ENCODE results near the gene CCDC154. TPM values are rescaled to one million over a fixed set of nuclear protein-coding genes. Genes with fewer than 3 reads are reported as not detected.

CCDC154 gene
- total and polyA plus RNA-seq, 9 of the 15 experiments (the other 6 are each of a cell fraction or from before 2014, with no cell fraction given): 0.15 to 1.4 (median 0.20) TPM; not detected in 5

DNA sequence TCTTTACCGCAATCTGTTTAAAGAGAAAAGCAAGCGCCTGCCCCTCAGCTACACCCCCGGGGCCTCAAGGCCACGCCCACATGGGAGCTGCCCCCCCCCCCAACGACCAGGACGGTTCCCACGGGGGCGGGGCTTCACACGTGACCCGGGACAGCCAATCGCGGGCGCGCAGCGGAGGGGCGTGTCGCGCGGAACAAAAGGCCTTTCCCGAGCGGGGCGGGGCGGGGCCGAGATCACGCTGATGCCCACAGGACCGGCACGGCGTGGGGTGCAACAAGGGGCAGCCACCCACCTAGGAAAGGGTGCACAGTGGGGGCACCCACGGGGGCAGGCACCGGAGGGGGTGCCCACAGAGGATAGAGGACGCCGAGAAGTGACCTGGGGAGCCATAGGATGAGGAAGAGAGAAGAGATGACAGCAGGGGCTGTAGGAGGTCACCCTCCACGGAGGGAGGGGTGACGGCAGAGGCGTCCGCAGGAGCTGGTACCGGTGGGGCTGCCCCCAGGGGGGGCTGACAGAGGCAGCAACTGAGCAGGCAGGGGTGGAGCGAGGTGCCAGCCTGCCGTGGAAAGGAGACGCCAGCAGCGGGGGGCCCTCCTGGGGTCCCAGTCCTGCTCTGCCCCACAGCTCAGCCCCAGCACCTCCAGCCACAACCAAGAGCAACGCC is 36.1 kb downstream of the CCDC154 start (continued):
- TF ChIP-seq, protein P1, sequence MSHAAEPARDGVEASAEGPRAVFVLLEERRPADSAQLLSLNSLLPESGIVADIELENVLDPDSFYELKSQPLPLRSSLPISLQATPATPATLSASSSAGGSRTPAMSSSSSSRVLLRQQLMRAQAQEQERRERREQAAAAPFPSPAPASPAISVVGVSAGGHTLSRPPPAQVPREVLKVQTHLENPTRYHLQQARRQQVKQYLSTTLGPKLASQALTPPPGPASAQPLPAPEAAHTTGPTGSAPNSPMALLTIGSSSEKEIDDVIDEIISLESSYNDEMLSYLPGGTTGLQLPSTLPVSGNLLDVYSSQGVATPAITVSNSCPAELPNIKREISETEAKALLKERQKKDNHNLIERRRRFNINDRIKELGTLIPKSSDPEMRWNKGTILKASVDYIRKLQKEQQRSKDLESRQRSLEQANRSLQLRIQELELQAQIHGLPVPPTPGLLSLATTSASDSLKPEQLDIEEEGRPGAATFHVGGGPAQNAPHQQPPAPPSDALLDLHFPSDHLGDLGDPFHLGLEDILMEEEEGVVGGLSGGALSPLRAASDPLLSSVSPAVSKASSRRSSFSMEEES (CRISPR knock-in tag; IDR thresholded peaks at IDR 0.05): peak; percentile 93
- peak; percentile 58 for TF ChIP-seq POLR2G (IDR thresholded peaks at IDR 0.05; ENCODE audit: low read depth, low read length)
- peak; percentile 75 for TF ChIP-seq BHLHE40 (IDR thresholded peaks at IDR 0.05; ENCODE audit: low read length)
- TF ChIP-seq ATF7 (IDR thresholded peaks at IDR 0.05): peak; percentile 55
- no peak for TF ChIP-seq ZNF699 (CRISPR knock-in tag; IDR thresholded peaks at IDR 0.05; ENCODE audit: insufficient replicate concordance)
- TF ChIP-seq, protein P2, sequence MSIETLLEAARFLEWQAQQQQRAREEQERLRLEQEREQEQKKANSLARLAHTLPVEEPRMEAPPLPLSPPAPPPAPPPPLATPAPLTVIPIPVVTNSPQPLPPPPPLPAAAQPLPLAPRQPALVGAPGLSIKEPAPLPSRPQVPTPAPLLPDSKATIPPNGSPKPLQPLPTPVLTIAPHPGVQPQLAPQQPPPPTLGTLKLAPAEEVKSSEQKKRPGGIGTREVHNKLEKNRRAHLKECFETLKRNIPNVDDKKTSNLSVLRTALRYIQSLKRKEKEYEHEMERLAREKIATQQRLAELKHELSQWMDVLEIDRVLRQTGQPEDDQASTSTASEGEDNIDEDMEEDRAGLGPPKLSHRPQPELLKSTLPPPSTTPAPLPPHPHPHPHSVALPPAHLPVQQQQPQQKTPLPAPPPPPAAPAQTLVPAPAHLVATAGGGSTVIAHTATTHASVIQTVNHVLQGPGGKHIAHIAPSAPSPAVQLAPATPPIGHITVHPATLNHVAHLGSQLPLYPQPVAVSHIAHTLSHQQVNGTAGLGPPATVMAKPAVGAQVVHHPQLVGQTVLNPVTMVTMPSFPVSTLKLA (conservative IDR thresholded peaks at IDR 0.05): peak; percentile 83 to 88
- peak; percentile 54 for TF ChIP-seq RBFOX2 (IDR thresholded peaks at IDR 0.05; ENCODE audit: low read depth, low read length)
- TF ChIP-seq ZNF212 (CRISPR knock-in tag; IDR thresholded peaks at IDR 0.05): no peak
- 0 out of 2 replicates have a peak, but pooled peaks have one; percentile 49 for TF ChIP-seq KLF1 (tag; IDR thresholded peaks at IDR 0.05)
- TF ChIP-seq HNRNPLL (IDR thresholded peaks at IDR 0.05; ENCODE audit: low read depth, low read length, poor library complexity, severe bottlenecking): no peak
- peak; percentile 28; the same call in 1 of the 2 replicates for TF ChIP-seq ESRRA (IDR thresholded peaks at IDR 0.05; ENCODE audit: borderline replicate concordance, low read depth)
- no peak for TF ChIP-seq NCOA2 (IDR thresholded peaks at IDR 0.05; ENCODE audit: partially characterized antibody in 2 of 2)
- no peak for TF ChIP-seq CBFB (CRISPR knock-in tag; IDR thresholded peaks at IDR 0.05)
- TF ChIP-seq CREB1 (IDR thresholded peaks at IDR 0.05): no peak
- peak; percentile 64 for TF ChIP-seq CREB1 (CRISPR knock-in tag; IDR thresholded peaks at IDR 0.05)
- no peak for TF ChIP-seq ZEB2 (IDR thresholded peaks at IDR 0.05)
- TF ChIP-seq NR4A1 (CRISPR knock-in tag; IDR thresholded peaks at IDR 0.05): no peak
- TF ChIP-seq NR4A1 (tag; IDR thresholded peaks at IDR 0.05): no peak
- TF ChIP-seq TGIF2 (CRISPR knock-in tag; IDR thresholded peaks at IDR 0.05): peak; percentile 71; the same call in 1 of the 2 replicates
- peak in 1 of 2 experiments; percentile 30; a peak in 1 of 4 replicates for TF ChIP-seq SRF (CRISPR knock-in tag; IDR thresholded peaks at IDR 0.05)
- peak; percentile 23; the same call in 1 of the 2 replicates for TF ChIP-seq PHF8 (IDR thresholded peaks at IDR 0.05; ENCODE audit: borderline replicate concordance, low read length)
- TF ChIP-seq FOXK2 (conservative IDR thresholded peaks at IDR 0.05 in 1 of 2, IDR thresholded peaks at IDR 0.05 in 1 of 2; ENCODE audit: low read depth in 2 of 2): 0 out of 4 replicates have a peak, but pooled peaks of 1 of the 2 experiments have one; percentile 40
- TF ChIP-seq NRF1 (conservative IDR thresholded peaks at IDR 0.05 in 1 of 2, IDR thresholded peaks at IDR 0.05 in 1 of 2): peak; percentile 29 to 32; a peak in 2 of 4 replicates
- TF ChIP-seq POLR3G (IDR thresholded peaks at IDR 0.05; ENCODE audit: extremely low read depth, insufficient read length, insufficient replicate concordance): no peak
- TF ChIP-seq, protein P3, sequence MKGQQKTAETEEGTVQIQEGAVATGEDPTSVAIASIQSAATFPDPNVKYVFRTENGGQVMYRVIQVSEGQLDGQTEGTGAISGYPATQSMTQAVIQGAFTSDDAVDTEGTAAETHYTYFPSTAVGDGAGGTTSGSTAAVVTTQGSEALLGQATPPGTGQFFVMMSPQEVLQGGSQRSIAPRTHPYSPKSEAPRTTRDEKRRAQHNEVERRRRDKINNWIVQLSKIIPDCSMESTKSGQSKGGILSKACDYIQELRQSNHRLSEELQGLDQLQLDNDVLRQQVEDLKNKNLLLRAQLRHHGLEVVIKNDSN (CRISPR knock-in tag; IDR thresholded peaks at IDR 0.05): peak; percentile 97
- 0 out of 2 replicates have a peak, but pooled peaks have one; percentile 49 for TF ChIP-seq MTA3 (IDR thresholded peaks at IDR 0.05; ENCODE audit: borderline replicate concordance)
